HepG2 (cell line): Measurements from ENCODE around the gene ATP5F1C. TPM values are rescaled to one million over a fixed set of nuclear protein-coding genes. Genes with fewer than 3 reads are reported as not detected.

Experiments used
- AGO2 ChIP-seq: fragments of 200-400 bp; formaldehyde crosslinking; optimal IDR thresholded peaks from 2 replicates; pipeline ENCODE3; 2017; ENCODE audit warnings: mild to moderate bottlenecking, low read depth, low read length, moderate library complexity
- ETV6 ChIP-seq: sonication (generic); formaldehyde crosslinking; conservative IDR thresholded peaks from 2 replicates; pipeline ENCODE4 v1.4.0; 2020; ENCODE audit warnings: missing genetic modification reagents
- GFI1 ChIP-seq: sonication (generic); formaldehyde crosslinking; IDR thresholded peaks from 2 replicates; pipeline ENCODE4 v1.5.0; 2020; ENCODE audit warnings: missing genetic modification reagents, mild to moderate bottlenecking, borderline replicate concordance
- KAT7 ChIP-seq: IDR thresholded peaks from 2 replicates; pipeline ENCODE4 v1.6.1; 2018; ENCODE audit warnings: borderline replicate concordance, missing compliant biosample characterization
- POLR2A ChIP-seq, 2 experiments: IDR thresholded peaks; 2 replicates each; pipeline ENCODE4 v1.6.1; 2011; ENCODE audit warnings: low read depth in 2 of 2, low read length in 2 of 2, mild to moderate bottlenecking in 1 of 2, moderate library complexity in 1 of 2; ENCODE audit not compliant: insufficient read depth in 1 of 2
- POLR2AphosphoS5 ChIP-seq: IDR thresholded peaks from 2 replicates; pipeline ENCODE4 v1.6.1; 2012; ENCODE audit warnings: low read depth, low read length
- POLR2G ChIP-seq: fragments of 200-400 bp; formaldehyde crosslinking; IDR thresholded peaks from 2 replicates; pipeline ENCODE4 v1.6.1; 2018; ENCODE audit warnings: mild to moderate bottlenecking, low read depth, low read length, moderate library complexity
- RELA ChIP-seq: sonication (generic); formaldehyde crosslinking; IDR thresholded peaks from 2 replicates; pipeline ENCODE4 v1.4.0; 2020; ENCODE audit warnings: missing genetic modification reagents
- SIN3A ChIP-seq: IDR thresholded peaks from 2 replicates; pipeline ENCODE4 v1.6.1; 2011; ENCODE audit warnings: low read depth, mild to moderate bottlenecking, control low read depth, low read length, borderline replicate concordance
- SIN3B ChIP-seq: fragments of 150-350 bp; IDR thresholded peaks from 2 replicates; pipeline ENCODE4 v1.6.1; 2014; ENCODE audit warnings: low read length
- STAG1 ChIP-seq: sonication (generic); formaldehyde crosslinking; IDR thresholded peaks from 2 replicates; pipeline ENCODE4 v1.4.0; 2020; ENCODE audit warnings: missing genetic modification reagents
- WIZ ChIP-seq: sonication (generic); formaldehyde crosslinking; IDR thresholded peaks from 2 replicates; pipeline ENCODE4 v1.5.1; 2020; ENCODE audit warnings: mild to moderate bottlenecking, missing genetic modification reagents
- ZNF296 ChIP-seq: sonication (generic); formaldehyde crosslinking; conservative IDR thresholded peaks from 2 replicates; pipeline ENCODE4 v1.5.0; 2020; ENCODE audit warnings: mild to moderate bottlenecking, missing genetic modification reagents
- ZNF7 ChIP-seq: IDR thresholded peaks from 2 replicates; pipeline ENCODE4 v1.6.1; 2016; ENCODE audit warnings: missing biosample characterization, missing genetic modification reagents
- ZSCAN31 ChIP-seq: sonication (generic); formaldehyde crosslinking; IDR thresholded peaks from 2 replicates; pipeline ENCODE4 v1.5.0; 2020; ENCODE audit warnings: low read depth, mild to moderate bottlenecking, missing genetic modification reagents
- polyA plus RNA-seq, 8 experiments: library from polyadenylated mRNA; depleted of rRNA in 3 of 8; stranded (reverse) in 7 of 8; unstranded in 1 of 8; fragments of >200 nt; fragmentation: Illumina TruSeq in 4 of 8; extraction: Trizol in 4 of 8; gene quantifications; 2 replicates each; pipeline versions ENCODE4 v1.2.1 to v1.2.3, GENCODE V29; 2011 to 2016; ENCODE audit warnings: low read depth in 4 of 8, missing spikeins in 1 of 8, mixed read lengths in 1 of 8; ENCODE audit not compliant: insufficient read depth in 1 of 8
- total RNA-seq, 5 experiments: library from RNA; depleted of rRNA; stranded (reverse); fragments of >200 nt; fragmentation: Illumina TruSeq; extraction: Trizol; gene quantifications; 2 replicates each; pipeline ENCODE4 v1.2.3, GENCODE V29; 2016; ENCODE audit warnings: low read depth in 1 of 5
- TF ChIP-seq, protein P1 (sequence below): fragments of 450-650 bp; IDR thresholded peaks from 2 replicates; pipeline ENCODE4 v1.6.1; 2017
- TF ChIP-seq, protein P2 (sequence below): sonication (generic); formaldehyde crosslinking; IDR thresholded peaks from 2 replicates; pipeline ENCODE4; 2020; ENCODE audit warnings: missing genetic modification reagents, mild to moderate bottlenecking, borderline replicate concordance
- TF ChIP-seq, protein P3 (sequence below): sonication (generic); formaldehyde crosslinking; conservative IDR thresholded peaks from 2 replicates; pipeline ENCODE4 v1.4.0; 2020; ENCODE audit warnings: mild to moderate bottlenecking, missing genetic modification reagents, moderate library complexity
- TF ChIP-seq, protein P4 (sequence below): sonication (generic); formaldehyde crosslinking; conservative IDR thresholded peaks from 2 replicates; pipeline ENCODE4 v1.8.1; 2023; ENCODE audit warnings: missing genetic modification reagents

The ATP5F1C gene
- total and polyA plus RNA-seq, 2 of the 13 experiments (the other 11 are each of a cell fraction or from before 2014, with no cell fraction given): 407 to 416 TPM

DNA sequence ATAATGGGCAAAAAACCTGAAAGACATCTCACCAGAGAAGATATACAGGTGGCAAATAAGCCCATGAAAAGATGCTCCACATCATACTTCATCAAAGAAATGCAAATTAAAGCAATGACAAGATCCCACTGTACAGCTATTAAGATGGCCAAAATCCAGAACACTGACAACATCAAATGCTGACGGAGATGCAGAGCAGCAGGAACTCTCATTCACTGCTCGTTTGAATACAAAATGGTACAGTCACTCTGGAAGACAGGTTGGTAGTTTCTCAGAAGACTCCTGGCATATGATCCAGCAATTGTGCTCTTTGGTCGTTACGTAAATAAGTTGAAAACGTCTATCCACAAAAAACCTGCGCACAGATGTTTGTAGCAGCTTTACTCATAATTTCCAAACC, 35.7 kb upstream of the ATP5F1C start (continued):
- TF ChIP-seq, protein P1, sequence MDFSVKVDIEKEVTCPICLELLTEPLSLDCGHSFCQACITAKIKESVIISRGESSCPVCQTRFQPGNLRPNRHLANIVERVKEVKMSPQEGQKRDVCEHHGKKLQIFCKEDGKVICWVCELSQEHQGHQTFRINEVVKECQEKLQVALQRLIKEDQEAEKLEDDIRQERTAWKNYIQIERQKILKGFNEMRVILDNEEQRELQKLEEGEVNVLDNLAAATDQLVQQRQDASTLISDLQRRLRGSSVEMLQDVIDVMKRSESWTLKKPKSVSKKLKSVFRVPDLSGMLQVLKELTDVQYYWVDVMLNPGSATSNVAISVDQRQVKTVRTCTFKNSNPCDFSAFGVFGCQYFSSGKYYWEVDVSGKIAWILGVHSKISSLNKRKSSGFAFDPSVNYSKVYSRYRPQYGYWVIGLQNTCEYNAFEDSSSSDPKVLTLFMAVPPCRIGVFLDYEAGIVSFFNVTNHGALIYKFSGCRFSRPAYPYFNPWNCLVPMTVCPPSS: no peak
- peak; percentile 81 for TF ChIP-seq ZNF7 (CRISPR knock-in tag)
- TF ChIP-seq RELA: no peak
- TF ChIP-seq SIN3B: no peak
- TF ChIP-seq POLR2G: peak; percentile 27; the same call in 1 of the 2 replicates
- TF ChIP-seq WIZ (CRISPR knock-in tag): no peak
- TF ChIP-seq, protein P2, sequence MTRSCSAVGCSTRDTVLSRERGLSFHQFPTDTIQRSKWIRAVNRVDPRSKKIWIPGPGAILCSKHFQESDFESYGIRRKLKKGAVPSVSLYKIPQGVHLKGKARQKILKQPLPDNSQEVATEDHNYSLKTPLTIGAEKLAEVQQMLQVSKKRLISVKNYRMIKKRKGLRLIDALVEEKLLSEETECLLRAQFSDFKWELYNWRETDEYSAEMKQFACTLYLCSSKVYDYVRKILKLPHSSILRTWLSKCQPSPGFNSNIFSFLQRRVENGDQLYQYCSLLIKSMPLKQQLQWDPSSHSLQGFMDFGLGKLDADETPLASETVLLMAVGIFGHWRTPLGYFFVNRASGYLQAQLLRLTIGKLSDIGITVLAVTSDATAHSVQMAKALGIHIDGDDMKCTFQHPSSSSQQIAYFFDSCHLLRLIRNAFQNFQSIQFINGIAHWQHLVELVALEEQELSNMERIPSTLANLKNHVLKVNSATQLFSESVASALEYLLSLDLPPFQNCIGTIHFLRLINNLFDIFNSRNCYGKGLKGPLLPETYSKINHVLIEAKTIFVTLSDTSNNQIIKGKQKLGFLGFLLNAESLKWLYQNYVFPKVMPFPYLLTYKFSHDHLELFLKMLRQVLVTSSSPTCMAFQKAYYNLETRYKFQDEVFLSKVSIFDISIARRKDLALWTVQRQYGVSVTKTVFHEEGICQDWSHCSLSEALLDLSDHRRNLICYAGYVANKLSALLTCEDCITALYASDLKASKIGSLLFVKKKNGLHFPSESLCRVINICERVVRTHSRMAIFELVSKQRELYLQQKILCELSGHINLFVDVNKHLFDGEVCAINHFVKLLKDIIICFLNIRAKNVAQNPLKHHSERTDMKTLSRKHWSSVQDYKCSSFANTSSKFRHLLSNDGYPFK (CRISPR knock-in tag): no peak
- no peak for TF ChIP-seq SIN3A
- TF ChIP-seq, protein P3, sequence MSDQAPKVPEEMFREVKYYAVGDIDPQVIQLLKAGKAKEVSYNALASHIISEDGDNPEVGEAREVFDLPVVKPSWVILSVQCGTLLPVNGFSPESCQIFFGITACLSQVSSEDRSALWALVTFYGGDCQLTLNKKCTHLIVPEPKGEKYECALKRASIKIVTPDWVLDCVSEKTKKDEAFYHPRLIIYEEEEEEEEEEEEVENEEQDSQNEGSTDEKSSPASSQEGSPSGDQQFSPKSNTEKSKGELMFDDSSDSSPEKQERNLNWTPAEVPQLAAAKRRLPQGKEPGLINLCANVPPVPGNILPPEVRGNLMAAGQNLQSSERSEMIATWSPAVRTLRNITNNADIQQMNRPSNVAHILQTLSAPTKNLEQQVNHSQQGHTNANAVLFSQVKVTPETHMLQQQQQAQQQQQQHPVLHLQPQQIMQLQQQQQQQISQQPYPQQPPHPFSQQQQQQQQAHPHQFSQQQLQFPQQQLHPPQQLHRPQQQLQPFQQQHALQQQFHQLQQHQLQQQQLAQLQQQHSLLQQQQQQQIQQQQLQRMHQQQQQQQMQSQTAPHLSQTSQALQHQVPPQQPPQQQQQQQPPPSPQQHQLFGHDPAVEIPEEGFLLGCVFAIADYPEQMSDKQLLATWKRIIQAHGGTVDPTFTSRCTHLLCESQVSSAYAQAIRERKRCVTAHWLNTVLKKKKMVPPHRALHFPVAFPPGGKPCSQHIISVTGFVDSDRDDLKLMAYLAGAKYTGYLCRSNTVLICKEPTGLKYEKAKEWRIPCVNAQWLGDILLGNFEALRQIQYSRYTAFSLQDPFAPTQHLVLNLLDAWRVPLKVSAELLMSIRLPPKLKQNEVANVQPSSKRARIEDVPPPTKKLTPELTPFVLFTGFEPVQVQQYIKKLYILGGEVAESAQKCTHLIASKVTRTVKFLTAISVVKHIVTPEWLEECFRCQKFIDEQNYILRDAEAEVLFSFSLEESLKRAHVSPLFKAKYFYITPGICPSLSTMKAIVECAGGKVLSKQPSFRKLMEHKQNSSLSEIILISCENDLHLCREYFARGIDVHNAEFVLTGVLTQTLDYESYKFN (CRISPR knock-in tag): no peak
- 0 out of 4 replicates have a peak, but pooled peaks of 1 of the 2 experiments have one; percentile 13 for TF ChIP-seq POLR2A (IDR thresholded peaks at IDR 0.05; ENCODE audit: insufficient read depth in 1 of 2, low read depth in 2 of 2, low read length in 2 of 2)
- TF ChIP-seq GFI1 (CRISPR knock-in tag): no peak
- TF ChIP-seq ETV6: no peak
- TF ChIP-seq, protein P4, sequence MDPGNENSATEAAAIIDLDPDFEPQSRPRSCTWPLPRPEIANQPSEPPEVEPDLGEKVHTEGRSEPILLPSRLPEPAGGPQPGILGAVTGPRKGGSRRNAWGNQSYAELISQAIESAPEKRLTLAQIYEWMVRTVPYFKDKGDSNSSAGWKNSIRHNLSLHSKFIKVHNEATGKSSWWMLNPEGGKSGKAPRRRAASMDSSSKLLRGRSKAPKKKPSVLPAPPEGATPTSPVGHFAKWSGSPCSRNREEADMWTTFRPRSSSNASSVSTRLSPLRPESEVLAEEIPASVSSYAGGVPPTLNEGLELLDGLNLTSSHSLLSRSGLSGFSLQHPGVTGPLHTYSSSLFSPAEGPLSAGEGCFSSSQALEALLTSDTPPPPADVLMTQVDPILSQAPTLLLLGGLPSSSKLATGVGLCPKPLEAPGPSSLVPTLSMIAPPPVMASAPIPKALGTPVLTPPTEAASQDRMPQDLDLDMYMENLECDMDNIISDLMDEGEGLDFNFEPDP (CRISPR knock-in tag): no peak
- no peak for TF ChIP-seq ZNF296 (CRISPR knock-in tag)
- TF ChIP-seq KAT7 (CRISPR knock-in tag): no peak
- TF ChIP-seq STAG1 (CRISPR knock-in tag): no peak
- peak; percentile 50; the same call in 1 of the 2 replicates for TF ChIP-seq POLR2AphosphoS5
- peak; percentile 7 for TF ChIP-seq AGO2
- TF ChIP-seq ZSCAN31 (CRISPR knock-in tag): no peak
